ENCODE results near the gene RNF220. TPM values are rescaled to one million over a fixed set of nuclear protein-coding genes. Genes with fewer than 3 reads are reported as not detected.

RNF220 gene
- total and polyA plus RNA-seq, 2 of the 13 experiments (the other 11 are each of a cell fraction or from before 2014, with no cell fraction given): 48.2 to 72.1 TPM

DNA sequence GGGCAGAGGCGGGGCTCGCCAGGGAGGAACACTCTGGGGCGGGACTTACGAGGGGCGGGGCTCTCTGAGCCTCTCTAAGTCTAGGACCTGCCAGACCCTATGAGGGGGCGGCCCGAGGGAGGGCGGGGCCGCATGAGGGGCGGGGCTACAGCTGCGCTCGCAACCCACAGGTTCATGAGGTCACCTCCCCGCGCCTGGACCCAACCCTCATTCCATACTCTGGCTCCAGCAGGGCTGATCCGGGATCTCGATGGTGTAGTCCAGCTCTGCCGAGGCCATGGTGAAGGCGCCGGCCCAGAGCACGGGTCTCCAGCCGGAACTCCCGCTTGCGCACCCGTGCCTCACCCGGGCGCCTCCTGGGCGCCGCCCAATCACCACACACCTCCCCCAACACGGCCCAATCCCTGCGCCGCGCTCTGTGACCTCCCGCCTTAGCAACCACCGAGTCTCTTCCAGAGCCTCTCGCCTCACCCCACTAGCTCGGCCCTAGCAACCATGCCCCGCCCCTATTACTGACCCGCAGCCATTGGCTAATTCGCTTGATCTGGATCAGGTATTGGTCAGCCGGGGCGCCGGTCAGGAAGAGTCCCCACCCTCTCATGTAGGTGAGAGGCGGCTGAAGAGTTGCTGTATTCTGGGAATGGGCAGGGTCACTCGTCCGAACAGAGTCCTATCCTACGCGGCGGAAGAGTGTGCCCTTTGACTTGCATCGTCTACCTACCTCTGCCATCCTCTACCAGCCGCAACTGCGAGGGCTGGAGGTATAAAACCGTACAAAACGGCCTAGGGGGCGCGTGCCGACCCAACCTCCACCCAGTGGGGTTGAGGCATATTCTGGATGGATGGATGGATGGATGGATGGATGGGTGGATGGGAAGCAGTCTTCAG is 269.3 kb downstream of the RNF220 start, which contains the start of the genes ARMH1 and TMEM53 (continued):
- TF ChIP-seq ARID3A (IDR thresholded peaks at IDR 0.05; ENCODE audit: low read depth, low read length): no peak
- peak; percentile 73; the same call in 1 of the 2 replicates for TF ChIP-seq ZNF839 (CRISPR knock-in tag; IDR thresholded peaks at IDR 0.05; ENCODE audit: borderline replicate concordance)
- TF ChIP-seq ESRRA (CRISPR knock-in tag; IDR thresholded peaks at IDR 0.05; ENCODE audit: low read depth): no peak
- peak; percentile 74; the same call in 1 of the 2 replicates for TF ChIP-seq ZNF713 (CRISPR knock-in tag; IDR thresholded peaks at IDR 0.05)
- TF ChIP-seq NFAT5 (CRISPR knock-in tag; IDR thresholded peaks at IDR 0.05): no peak
- no peak for TF ChIP-seq ZNF333 (CRISPR knock-in tag; IDR thresholded peaks at IDR 0.05; ENCODE audit: borderline replicate concordance)
- peak; percentile 13 for TF ChIP-seq ELF3 (CRISPR knock-in tag; IDR thresholded peaks at IDR 0.05)
- no peak for TF ChIP-seq CEBPG (CRISPR knock-in tag; IDR thresholded peaks at IDR 0.05)
- no peak for TF ChIP-seq LCORL (IDR thresholded peaks at IDR 0.05)
- TF ChIP-seq LCORL (CRISPR knock-in tag; IDR thresholded peaks at IDR 0.05): peak; percentile 75
- TF ChIP-seq FOXK1 (CRISPR knock-in tag; IDR thresholded peaks at IDR 0.05; ENCODE audit: borderline replicate concordance, low read depth): no peak
- TF ChIP-seq ZNF124 (CRISPR knock-in tag; IDR thresholded peaks at IDR 0.05): no peak
- TF ChIP-seq AHR (CRISPR knock-in tag; IDR thresholded peaks at IDR 0.05): no peak
- TF ChIP-seq MTERF4 (CRISPR knock-in tag; IDR thresholded peaks at IDR 0.05): 0 out of 2 replicates have a peak, but pooled peaks have one; percentile 70
- peak; percentile 71 for TF ChIP-seq HIC2 (CRISPR knock-in tag; IDR thresholded peaks at IDR 0.05; ENCODE audit: low read depth)
- 0 out of 2 replicates have a peak, but pooled peaks have one; percentile 23 for TF ChIP-seq ZNF644 (CRISPR knock-in tag; IDR thresholded peaks at IDR 0.05; ENCODE audit: low read depth)
- TF ChIP-seq NFYC (CRISPR knock-in tag; IDR thresholded peaks at IDR 0.05): peak; percentile 97
- TF ChIP-seq PAWR (CRISPR knock-in tag; IDR thresholded peaks at IDR 0.05; ENCODE audit: borderline replicate concordance): 0 out of 2 replicates have a peak, but pooled peaks have one; percentile 12
